ENCODE measurements around the gene ZNF630.

- TF ChIP-seq, protein P1, sequence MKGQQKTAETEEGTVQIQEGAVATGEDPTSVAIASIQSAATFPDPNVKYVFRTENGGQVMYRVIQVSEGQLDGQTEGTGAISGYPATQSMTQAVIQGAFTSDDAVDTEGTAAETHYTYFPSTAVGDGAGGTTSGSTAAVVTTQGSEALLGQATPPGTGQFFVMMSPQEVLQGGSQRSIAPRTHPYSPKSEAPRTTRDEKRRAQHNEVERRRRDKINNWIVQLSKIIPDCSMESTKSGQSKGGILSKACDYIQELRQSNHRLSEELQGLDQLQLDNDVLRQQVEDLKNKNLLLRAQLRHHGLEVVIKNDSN (IDR thresholded peaks at IDR 0.05; ENCODE audit: borderline replicate concordance, low read depth), result no peak
- TF ChIP-seq YY1 (IDR thresholded peaks at IDR 0.05; ENCODE audit: low read depth) (no peak), SMC3 (IDR thresholded peaks at IDR 0.05; ENCODE audit: low read depth, low read length) (no peak), CTCF (IDR thresholded peaks at IDR 0.05) (no peak), EZH2phosphoT487 (IDR thresholded peaks at IDR 0.05; ENCODE audit: borderline replicate concordance, low read depth) (no peak)
Measured at GRCh38 chrX:48035891-48036290, 35.5 kb downstream of the ZNF630 start.
